GM19467 (cell line): ENCODE measurements around the gene KCNN1.
"Not testable (repeated sequence)": the region's sequence is repeated elsewhere in the genome, so short reads cannot be mapped to it uniquely, and the experiment has no call there.

Experiments
- ATAC-seq: cut with Tn5 transposase; IDR thresholded peaks from one replicate; pipeline ENCODE4 v1.9.1; 2021; ENCODE audit warnings: mild to moderate bottlenecking, moderate library complexity; ENCODE audit not compliant: unreplicated experiment

KCNN1 gene

DNA sequence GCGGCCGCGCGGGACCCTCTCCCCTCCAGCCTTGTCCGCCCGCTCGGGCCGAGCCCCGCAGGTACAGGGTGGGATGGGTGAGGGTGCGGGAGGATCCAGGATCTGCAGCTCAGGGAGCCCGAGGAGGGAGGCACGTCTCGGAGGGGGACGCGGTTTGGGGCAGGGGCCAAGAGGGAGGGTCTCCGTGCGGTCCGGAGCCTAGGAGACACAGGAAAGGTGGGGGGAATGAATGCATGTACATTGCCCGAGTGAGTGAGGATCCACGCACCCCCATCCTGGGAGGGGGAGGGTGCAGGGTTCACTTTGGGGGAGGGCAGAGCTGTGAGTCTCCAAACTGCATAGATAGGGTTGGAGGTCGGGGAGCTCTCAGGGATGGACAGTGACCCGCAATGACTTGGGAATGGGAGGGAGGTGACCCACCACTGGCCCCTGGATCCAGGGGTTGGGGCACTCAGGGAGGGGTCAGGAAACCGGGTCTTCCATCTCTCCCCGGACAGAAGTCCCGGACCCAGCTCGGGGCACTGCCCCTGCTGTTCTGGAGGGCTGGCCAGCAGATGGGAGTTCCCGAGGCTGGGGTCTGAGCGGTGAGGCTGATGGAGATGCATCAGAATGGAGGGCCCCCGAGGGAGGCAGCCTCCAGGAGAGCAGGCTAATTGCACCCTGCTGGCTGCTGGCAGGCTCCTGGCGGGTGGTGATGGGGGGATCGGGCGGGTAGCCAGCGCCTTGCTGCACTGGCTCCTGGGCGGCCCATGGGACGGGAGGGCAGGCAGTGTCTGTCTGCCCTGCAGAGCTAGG is 547 bp downstream of the KCNN1 start:
- ATAC-seq: no peak

DNA sequence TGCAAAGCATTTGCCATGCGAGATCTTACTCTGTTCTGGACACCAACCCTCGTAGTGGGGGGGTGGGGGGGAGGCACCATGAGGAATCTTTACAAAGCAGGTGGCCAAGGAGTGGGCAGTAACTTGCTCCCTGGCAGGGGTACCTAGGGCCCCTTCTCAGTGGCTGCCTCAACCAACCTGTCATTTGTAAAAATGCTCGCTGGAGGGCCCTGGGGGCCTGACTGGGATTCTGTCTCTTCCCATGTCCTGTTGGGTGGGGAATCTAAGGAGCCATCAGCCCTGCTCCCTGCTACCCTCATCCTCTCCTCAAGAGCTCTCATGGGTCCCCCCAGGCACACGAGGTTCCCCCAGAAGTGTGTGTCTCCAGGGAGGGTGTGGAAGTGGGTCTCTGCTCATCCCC is 1.5 kb downstream of the KCNN1 start:
- ATAC-seq: no peak

DNA sequence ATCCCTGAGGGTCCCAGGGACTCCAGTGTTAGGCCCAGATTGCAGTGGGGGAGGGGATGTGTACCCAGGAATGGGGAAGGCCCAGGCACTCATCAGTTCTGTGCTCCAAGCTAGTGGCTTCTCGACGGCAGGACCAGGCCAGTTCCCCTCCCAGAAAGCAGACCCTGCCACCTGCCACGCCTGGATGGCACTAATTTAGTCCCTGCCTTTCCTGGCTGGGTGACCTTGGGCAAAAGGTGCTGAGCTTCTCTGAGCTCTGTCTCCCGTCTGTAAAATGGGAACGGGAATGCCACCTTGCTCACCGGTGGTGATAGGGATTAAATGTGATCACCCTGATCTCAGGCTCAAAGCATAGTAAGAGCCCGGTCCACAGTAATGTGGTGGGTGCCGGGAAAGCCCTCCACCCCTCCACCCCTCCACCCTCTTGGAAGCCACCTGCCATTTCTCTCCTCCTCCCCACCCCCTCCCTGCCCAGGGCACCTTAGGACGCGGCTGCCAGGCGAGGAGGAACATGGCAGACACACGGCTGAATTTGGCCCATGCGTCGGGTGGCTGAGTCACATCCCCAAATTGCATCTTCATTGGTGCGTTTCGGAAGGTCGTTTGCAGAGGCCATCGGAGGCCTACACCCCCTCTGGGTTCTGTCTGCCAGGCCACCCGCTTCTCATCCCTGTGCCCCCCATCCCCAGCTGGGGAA is 2.3 kb downstream of the KCNN1 start:
- no peak for ATAC-seq

DNA sequence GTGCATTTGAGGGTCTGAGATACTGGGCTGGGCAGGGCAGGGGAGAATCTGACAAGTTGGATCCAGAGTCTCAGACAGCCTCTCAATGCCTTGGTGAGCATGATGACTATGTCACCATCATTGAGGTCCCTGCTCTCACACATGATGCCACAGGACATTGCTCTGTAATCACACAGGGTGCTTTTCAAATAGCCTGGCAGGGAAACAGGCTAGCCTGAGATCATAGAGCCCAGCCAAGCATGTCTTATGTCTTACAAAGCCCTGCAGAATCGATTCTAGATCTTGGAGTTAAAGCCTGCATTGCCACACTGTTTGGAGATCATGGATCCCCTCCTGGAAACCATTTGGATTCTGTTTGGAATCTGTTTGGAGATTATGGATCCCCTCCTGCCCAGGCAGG is 5.3 kb downstream of the KCNN1 start:
- ATAC-seq: no peak

DNA sequence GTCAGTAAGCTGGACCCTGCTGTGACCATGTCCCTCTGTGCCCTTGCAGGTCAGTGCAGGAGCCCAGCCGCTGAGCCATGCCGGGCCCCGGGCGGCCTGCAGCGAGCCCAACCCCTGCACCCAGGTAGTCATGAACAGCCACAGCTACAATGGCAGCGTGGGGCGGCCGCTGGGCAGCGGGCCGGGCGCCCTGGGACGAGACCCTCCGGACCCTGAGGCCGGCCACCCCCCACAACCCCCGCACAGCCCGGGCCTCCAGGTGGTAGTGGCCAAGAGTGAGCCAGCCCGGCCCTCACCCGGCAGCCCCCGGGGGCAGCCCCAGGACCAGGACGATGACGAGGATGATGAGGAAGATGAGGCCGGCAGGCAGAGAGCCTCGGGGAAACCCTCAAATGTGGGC is 6.9 kb downstream of the KCNN1 start:
- no peak for ATAC-seq

DNA sequence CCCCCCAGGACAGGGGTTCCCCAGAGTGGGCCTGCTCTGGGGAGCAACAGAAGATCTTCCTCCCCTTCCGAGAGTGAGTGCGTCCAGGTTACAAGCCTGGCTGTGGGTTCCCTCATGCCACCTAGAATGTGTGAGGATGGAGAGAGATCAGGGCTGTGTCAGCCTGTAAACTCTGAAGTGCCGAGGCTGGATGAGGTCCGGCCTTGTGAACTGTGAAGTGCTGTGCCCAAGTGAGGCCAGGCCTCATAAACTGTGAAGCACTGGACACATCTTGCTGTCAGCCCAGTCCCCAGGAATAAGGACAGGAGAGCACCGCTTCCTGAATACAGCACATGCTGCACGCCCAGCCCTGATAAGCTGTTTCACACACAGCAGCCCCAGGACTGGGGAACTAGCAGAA is 7.6 kb downstream of the KCNN1 start:
- ATAC-seq: no peak

DNA sequence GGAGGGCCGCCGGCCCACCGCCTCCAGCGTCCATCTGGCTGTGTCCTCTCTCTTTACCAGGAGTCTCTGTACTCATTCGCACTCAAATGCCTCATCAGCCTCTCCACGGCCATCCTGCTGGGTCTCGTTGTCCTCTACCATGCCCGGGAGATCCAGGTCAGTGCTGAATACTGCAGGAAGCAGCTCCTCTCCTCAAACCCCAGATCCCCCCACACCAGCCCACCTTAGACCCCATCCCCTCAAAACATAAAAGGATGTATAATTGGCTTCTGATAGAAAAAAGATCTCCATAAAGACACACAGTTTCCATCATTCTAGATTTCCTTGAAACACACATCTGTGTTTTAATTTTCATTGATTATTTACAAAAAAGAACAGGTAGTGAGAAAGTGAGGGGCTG is 8.1 kb downstream of the KCNN1 start:
- ATAC-seq: no peak

DNA sequence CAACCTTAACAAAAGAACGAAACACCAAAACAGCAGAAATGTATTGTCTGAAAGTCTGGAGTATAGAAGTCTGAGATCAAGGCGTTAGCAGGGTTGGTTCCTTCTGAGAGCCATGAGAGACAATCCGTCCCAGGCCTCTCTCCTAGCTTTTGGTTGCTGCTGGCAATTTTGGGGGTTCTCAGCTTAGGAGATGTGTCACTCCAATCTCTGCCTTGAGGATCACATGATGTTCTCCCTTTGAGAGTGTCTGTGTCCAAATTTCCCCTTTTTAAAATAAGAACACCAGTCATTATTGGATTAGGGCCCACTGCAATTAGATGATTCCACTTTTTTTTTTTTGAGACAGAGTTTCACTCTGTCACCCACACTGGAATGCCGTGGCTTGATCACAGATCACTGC is 10.1 kb downstream of the KCNN1 start:
- ATAC-seq: no peak

DNA sequence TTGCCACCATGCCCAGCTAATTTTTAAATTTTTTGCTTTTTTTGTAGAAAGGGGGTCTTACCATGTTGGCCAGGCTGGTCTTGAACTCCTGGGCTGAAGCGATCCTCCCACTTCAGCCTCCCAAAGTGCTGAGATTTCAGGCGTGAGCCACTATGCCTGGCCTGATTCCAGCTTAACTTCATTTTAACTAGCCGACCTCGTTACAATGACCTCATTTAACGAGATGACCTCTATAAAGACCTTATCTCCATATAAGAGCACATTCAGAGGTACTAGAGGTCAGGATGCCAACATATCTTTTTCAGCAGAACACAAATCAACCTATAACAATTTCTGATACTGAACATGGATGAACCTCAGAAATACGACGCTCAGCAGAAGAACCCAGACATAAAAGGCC is 10.6 kb downstream of the KCNN1 start:
- no peak for ATAC-seq

DNA sequence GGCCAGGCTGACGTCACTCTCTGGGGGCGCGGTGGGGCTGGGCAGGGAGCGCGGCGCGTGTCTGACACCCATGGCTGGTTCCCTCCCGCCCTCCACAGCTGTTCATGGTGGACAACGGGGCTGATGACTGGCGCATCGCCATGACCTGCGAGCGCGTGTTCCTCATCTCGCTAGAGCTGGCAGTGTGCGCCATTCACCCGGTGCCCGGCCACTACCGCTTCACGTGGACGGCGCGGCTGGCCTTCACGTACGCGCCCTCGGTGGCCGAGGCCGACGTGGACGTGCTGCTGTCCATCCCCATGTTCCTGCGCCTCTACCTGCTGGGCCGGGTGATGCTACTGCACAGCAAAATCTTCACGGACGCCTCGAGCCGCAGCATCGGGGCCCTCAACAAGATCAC is 14.7 kb downstream of the KCNN1 start:
- ATAC-seq: no peak

DNA sequence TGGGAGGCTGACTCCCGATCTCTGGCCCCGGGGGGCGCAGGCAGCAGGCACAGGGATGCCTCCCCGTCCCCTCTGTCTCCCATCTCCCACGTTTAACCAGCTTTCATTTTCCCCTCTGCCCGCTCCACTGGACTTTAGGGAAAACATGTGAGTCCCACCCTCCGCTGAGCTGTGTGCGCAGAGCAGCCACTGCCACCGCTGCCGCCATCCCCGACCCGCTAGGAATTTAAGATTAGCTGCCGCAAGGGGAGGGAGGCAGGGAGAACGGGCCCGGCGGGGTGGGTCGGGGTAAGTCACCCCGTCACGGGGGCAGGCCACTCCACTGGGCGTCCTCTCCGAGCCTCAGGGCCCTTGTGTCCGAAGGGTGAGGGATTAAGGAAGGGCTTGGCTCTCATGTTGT is 15.5 kb downstream of the KCNN1 start:
- ATAC-seq: no peak

DNA sequence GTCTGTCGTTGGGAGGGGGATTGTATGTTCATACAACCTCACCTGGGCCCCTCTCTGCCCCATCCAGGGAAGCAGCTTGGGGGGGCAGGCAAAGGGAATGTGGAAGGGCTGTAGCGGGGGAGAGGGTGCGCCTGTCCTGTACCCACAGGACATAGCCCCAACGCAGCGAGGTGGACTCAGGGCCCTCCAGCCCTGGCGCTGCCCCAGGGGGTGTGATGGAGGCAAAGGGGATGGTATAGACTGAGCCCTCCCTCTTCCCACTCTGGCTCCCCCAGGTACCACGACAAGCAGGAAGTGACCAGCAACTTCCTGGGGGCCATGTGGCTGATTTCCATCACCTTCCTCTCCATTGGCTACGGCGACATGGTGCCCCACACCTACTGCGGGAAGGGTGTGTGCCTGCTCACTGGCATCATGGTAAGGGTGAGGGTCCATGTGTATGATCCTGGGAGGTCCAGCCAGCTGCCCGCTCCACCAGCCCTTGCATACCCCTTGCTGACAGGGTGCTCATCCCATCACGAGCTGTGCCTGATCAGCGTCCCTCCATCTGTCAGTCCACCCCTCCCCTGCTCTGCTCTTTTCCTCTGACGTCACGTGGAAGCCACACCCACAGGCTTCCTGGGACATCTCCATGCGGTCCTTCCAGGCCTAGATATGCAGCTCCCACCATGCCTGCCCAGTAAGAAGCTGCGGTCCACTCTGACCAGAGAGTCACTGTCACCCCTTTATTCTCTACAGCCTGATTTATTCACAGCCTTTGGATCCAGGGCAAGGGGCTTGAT is 18.3 kb downstream of the KCNN1 start:
- no peak for ATAC-seq

DNA sequence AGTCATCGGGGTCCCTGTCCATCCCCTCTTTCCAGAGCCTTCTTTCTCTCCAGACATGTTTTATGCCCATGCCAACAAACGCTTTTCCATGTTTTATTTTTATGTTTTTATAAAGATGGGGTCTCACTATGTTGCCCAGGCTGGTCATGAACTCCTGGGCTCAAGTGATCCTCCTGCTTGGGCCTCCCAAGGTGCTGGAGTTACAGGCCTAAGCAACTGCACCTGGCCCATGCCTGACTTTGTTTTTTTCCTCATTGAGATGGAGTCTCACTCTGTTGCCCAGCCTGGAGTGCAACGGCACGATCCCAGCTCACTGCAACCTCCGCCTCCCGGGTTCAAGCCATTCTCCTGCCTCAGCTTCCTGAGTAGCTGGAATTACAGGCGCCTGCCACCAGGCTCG is 19.7 kb downstream of the KCNN1 start:
- ATAC-seq: not testable (repeated sequence)

DNA sequence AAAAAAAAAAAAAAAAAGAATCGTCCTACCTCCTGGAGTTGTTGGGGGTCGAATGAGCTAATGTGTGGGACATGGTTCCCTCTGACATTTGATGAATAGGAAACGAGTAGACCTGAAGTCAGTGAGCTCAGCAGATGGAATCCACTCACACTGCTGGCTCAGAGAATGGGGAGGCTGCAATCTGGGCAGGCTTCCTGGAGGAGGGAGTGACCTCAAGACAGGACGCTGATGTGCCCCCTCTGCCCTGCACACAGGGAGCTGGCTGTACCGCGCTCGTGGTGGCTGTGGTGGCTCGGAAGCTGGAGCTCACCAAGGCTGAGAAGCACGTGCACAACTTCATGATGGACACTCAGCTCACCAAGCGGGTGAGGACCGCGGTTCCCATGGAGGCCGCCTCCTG is 21.3 kb downstream of the KCNN1 start:
- no peak for ATAC-seq

DNA sequence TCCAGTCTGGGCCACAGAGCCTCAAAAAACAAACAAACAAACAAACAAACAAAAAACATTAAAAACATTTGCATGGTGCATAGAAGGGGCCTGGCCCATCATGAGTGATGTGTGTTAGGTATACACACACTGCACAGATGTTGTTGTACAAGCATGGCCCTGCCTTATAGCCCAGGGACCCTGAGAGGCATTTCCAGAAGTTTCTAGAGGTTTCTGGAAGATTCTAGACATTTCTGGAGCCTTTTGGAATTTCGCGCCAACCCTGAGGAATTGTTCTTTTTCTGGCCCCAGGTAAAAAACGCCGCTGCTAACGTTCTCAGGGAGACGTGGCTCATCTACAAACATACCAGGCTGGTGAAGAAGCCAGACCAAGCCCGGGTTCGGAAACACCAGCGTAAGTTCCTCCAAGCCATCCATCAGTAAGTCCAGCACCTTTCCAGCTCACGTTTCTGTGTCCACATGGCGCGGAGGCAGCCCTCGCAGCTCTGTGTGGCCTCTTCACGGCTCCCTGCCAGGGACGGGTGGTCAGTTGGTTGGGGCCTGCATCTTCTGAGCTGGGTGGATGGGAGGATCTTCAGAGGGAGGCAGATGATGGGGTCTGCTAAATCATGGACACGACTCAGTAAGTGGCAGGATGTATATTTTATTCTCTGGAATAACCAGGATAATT is 22.7 kb downstream of the KCNN1 start:
- ATAC-seq: no peak

DNA sequence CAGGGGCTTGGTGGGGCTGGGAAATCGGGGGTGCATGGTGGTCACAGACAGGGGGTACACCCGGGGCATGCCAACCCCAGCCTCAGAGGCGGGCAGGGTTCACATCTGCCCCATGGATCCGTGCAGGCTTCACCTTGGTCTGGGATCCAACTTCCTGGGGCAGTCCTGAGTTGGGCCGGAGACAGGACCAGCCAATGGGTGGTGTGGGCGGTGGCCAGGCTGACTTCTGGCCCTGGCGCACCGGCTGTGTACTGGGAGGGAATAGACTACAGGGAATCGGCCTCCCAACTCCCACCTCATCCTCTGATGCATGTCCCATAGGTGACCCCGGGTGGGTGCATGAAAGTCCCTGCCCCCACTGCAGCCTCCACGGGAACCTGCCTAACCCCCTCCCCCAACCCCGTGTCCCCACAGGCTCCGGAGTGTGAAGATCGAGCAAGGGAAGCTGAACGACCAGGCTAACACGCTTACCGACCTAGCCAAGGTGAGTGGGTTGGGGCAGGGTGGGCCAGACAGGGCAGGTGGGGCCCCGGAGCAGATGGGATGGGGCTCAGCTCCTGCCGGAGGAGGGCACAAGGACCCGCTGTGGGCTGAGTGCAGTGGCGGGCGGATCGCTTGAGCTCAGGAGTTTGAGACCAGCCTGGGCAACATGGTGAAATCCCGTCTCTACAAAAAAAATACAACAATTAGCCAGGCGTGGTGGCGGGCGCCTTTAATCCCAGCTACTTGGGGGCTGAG is 26.3 kb downstream of the KCNN1 start:
- ATAC-seq: no peak

DNA sequence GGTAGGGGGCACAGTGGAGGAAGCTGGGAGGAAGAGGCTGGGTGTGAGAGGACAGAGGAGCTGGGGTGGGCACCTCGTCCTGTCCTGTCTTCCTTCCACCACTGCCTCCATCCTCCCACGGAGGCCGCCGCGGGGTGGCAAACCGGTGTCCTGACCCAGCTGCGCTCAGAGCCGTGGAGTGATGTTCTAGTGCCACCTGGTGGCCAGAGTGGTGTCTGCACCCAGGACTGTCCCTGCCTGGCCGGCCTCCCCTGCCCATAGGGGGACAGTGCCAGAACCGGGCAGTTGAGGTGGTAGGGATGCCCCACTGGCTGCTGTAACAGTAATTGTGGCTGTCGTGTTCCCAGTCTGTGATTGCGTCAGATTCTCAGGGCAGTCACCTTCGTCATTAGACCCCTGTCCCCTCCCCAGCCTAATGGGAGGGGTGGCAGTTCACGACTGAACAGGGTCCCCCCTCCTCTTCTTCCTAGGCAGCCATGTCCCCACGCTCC is 30.0 kb downstream of the KCNN1 start:
- no peak for ATAC-seq

DNA sequence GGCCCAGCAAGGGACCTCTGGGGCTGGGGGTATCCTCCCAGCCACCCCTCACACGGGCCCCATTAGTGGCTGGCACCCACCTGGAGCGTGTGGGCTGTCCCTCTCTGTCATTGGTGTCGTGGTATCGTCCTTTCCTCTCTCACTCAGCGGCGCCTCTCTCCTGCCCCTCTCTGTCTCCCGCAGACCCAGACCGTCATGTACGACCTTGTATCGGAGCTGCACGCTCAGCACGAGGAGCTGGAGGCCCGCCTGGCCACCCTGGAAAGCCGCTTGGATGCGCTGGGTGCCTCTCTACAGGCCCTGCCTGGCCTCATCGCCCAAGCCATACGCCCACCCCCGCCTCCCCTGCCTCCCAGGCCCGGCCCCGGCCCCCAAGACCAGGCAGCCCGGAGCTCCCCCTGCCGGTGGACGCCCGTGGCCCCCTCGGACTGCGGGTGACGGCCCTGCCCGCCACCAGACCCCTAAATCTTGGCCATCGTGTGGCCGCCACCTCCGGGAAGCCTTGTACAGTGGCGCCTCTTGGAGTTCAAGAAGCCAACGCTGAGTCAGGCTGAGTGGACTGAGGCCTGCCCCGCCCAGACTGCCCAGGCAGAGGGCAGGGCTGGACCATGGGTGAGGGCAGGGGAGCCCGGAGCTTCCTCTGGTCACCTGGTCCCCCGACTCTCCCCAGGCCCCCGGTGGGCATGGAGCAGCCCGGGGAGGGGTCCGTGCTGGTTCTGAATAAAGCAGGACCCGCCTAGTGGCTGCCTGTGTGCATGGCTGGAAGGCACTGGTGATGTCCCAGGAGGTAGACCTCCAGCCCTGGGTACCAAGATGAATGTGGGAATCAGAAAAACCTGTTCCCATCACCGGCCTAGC is 31.3 kb downstream of the KCNN1 start:
- ATAC-seq: no peak

DNA sequence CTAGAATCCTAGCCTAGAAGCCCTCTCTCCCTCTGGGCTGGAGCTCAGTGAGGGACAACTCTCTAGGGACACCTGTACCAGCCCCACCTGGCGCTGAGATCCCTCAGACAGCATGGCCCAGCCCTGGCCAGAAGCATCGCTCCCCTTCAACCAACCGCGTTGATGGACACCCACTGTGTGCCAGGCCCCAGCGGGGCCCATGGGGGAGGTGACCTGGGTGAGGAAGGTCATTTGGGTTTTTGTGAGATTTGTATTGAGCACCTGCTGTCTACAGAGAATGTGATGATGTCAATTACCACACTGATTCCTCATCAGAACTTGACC is 31.9 kb downstream of the KCNN1 start:
- no peak for ATAC-seq
